Aorta (tissue), 5 donors: ENCODE results near the gene DCP1A. TPM values are rescaled to one million over a fixed set of nuclear protein-coding genes. Genes with fewer than 3 reads are reported as not detected.
A peak's percentile ranks its signal among the peaks of the same experiment; 100 is the strongest.

Experiments used
- ATAC-seq: fragments of 200-7000 bp; cut with Tn5 transposase; one replicate; pipeline ENCODE4 v1.9.1; 2022; ENCODE audit warnings: moderate library complexity; ENCODE audit not compliant: low FRiP score
- DNase-seq, 2 donors: peaks; one replicate each; pipeline ENCODE4 v3.0.0-alpha.2; 2020
- H3K27ac ChIP-seq, 2 donors: one replicate each; pipeline ENCODE4 v1.5.1; 2013; ENCODE audit warnings: low read length in 2 of 2, mild to moderate bottlenecking in 2 of 2, moderate library complexity in 2 of 2, control low read depth in 1 of 2, inconsistent platforms in 1 of 2, low read depth in 1 of 2
- H3K27me3 ChIP-seq, 2 donors: one replicate each; pipeline ENCODE4 v1.6.1; 2013; ENCODE audit warnings: control low read depth in 1 of 2, low read length in 1 of 2, mild to moderate bottlenecking in 1 of 2, moderate library complexity in 1 of 2; ENCODE audit not compliant: insufficient read depth in 2 of 2, control insufficient read depth in 1 of 2
- H3K36me3 ChIP-seq, 2 donors: one replicate each; pipeline ENCODE4 v1.6.1; 2013; ENCODE audit warnings: control low read depth in 1 of 2, low read length in 1 of 2, mild to moderate bottlenecking in 1 of 2; ENCODE audit not compliant: insufficient read depth in 2 of 2, control insufficient read depth in 1 of 2
- H3K4me1 ChIP-seq, 2 donors: one replicate each; pipeline ENCODE4 v1.6.1; 2013; ENCODE audit warnings: low read length in 2 of 2, control low read depth in 1 of 2, mild to moderate bottlenecking in 1 of 2, moderate library complexity in 1 of 2; ENCODE audit not compliant: insufficient read depth in 2 of 2, control insufficient read depth in 1 of 2
- H3K4me3 ChIP-seq, 2 donors: one replicate each; pipeline ENCODE4 v1.5.1; 2013; ENCODE audit warnings: low read length in 2 of 2, control low read depth in 1 of 2, mild to moderate bottlenecking in 1 of 2
- H3K9me3 ChIP-seq: one replicate; pipeline ENCODE4 v1.6.1; 2013; ENCODE audit warnings: mild to moderate bottlenecking, low read length; ENCODE audit not compliant: control insufficient read depth
- WGBS, 2 donors: extraction: QIAGEN DNeasy Blood & Tissue Kit; methylation state at CpG; one replicate each; pipeline ENCODE4 v1.1.7; 2013; 5-methylcytosine and 5-hydroxymethylcytosine counted together
- intact Hi-C, 2 donors: fragments of 100-400 bp; cut with DNase I; formaldehyde crosslinking; loops; one replicate each; pipeline versions ENCODE4 v1.14.2 to v1.15.0; 2022
- long read RNA-seq, 2 donors: library from polyadenylated mRNA; unstranded; transcript quantifications; one replicate each; pipeline ENCODE4 v2.0.0, GENCODE V29; 2020 to 2021
- polyA plus RNA-seq, 2 donors: library from polyadenylated mRNA; stranded (reverse); fragments of 200-250 nt; gene quantifications; one replicate each; pipeline ENCODE4 v1.2.3, GENCODE V29; 2013
- total RNA-seq, 2 donors: library from RNA; stranded (reverse); fragmentation: NEBNext Ultra II Directional; extraction: Animal tissue kit (Norgen Biotek cat#: 25700); gene quantifications; one replicate each; pipeline ENCODE4 v1.2.1, GENCODE V29; 2021
- donor health status: healthy with polysubstance abuse.
- donor health status: Bipolar disorder and iron deficiency.
- donor health status: DM: no; HTN: no; CAD: no.
- donor health status: DM: no; HTN: no; CAD: no.
- donor health status: DM: yes; HTN: yes; CAD: no.

Gene DCP1A
- total RNA-seq (10 to 100 TPM; 26.8 to 27.0 TPM), polyA plus RNA-seq (1 to 10 TPM; 2.5 to 8.4 TPM)
- long read RNA-seq, donor 1, full-length matches to known transcripts: 53 of 81 reads
- long read RNA-seq, donor 1, partial matches to known transcripts: 16 of 81 reads
- long read RNA-seq, donor 1, other reads (novel, unspliced or antisense): 12 of 81 reads
- long read RNA-seq, donor 2, full-length matches to known transcripts: 6 of 12 reads
- long read RNA-seq, donor 2, partial matches to known transcripts: 1 of 12 reads
- long read RNA-seq, donor 2, other reads (novel, unspliced or antisense): 5 of 12 reads

GRCh38 chr3:53347261-53348064 is at the start of gene DCP1A:
Gene DCP1A, minus strand, starts transcription at chr3:53347543. Its CDS starts 26 bp downstream, at chr3:53347517.
- Histone ChIP-seq H3K9me3 (no peaks in the 10 kb centered on the region), H3K4me3 (peak within 1 kb of the TSS; percentile 71 to 81), H3K27ac (peak within 1 kb of the TSS; percentile 74 to 91), H3K4me1 (no peaks in the 10 kb centered on the region), H3K27me3 (no peaks in the 10 kb centered on the region), H3K36me3 (no peaks in the 10 kb centered on the region)
- ATAC-seq (peak; percentile 100), DNase-seq (peak; percentile 98)
- WGBS, 2 donors: 0 to 1% methylated on average over 61 of the region's 61 CpGs
- intact Hi-C loops: loop anchor here (2.0 to 10.0 kb wide), 2 partner anchors 537 to 543 kb away; partner anchors contain the start of genes ACTR8 (in 1 of the 2) and SELENOK (in 1 of the 2)

GRCh38 chr3:53384465-53385423 is 37.4 kb upstream of the DCP1A start:
- intact Hi-C loops: no loop called here
- no peaks in the 10 kb centered on the region for H3K4me1 ChIP-seq
- WGBS, 2 donors: 78% methylated on average over 6 of the region's 6 CpGs
- H3K27me3 ChIP-seq: no peaks in the 10 kb centered on the region
- no peaks in the 10 kb centered on the region for H3K36me3 ChIP-seq
- DNase-seq (no peak), ATAC-seq (no peak)
- H3K4me3 ChIP-seq: no peak overlapping the region
- no peaks in the 10 kb centered on the region for H3K9me3 ChIP-seq
- H3K27ac ChIP-seq: no peak overlapping the region

- H3K4me1 ChIP-seq: no peaks in the 10 kb centered on the region
- no peak overlapping the region for H3K4me3 ChIP-seq
- no peak overlapping the region for H3K27ac ChIP-seq
- no peak for DNase-seq
- 73 to 75% methylated on average over 4 of the region's 4 CpGs for WGBS, 2 donors
- no peaks in the 10 kb centered on the region for H3K9me3 ChIP-seq
- no peaks in the 10 kb centered on the region for H3K27me3 ChIP-seq
- ATAC-seq: no peak
- no peaks in the 10 kb centered on the region for H3K36me3 ChIP-seq
- intact Hi-C loops: no loop called here
These were observed 34.8 kb upstream of the DCP1A start for GRCh38 chr3:53382106-53382505.

GRCh38 chr3:53380306-53380705 is 33.0 kb upstream of the DCP1A start:
- H3K4me3 ChIP-seq: no peak overlapping the region
- H3K36me3 ChIP-seq: no peaks in the 10 kb centered on the region
- H3K27me3 ChIP-seq: no peaks in the 10 kb centered on the region
- 27 to 65% methylated on average over 1 of the region's 1 CpG for WGBS, 2 donors
- H3K27ac ChIP-seq: no peak overlapping the region
- no peak for ATAC-seq
- intact Hi-C loops: no loop called here
- no peaks in the 10 kb centered on the region for H3K9me3 ChIP-seq
- H3K4me1 ChIP-seq: no peaks in the 10 kb centered on the region
- DNase-seq: no peak

GRCh38 chr3:53379898-53380297 is 32.6 kb upstream of the DCP1A start:
- Histone ChIP-seq H3K4me3 (no peak overlapping the region), H3K27me3 (no peaks in the 10 kb centered on the region), H3K4me1 (no peaks in the 10 kb centered on the region), H3K36me3 (no peaks in the 10 kb centered on the region), H3K9me3 (no peaks in the 10 kb centered on the region), H3K27ac (no peak overlapping the region)
- DNase-seq: no peak
- ATAC-seq: no peak
- intact Hi-C loops: loop anchor here in 1 of 2 donors (10.0 kb wide), 1 partner anchor 335 kb away; no protein-coding TSS in a partner anchor
- WGBS, 2 donors: 49 to 68% methylated on average over 1 of the region's 1 CpG

- intact Hi-C loops: loop anchor here in 1 of 2 donors (10.0 kb wide), 1 partner anchor 337 kb away; no protein-coding TSS in a partner anchor
- no peak for ATAC-seq
These were observed 30.5 kb upstream of the DCP1A start for GRCh38 chr3:53377794-53378193.

GRCh38 chr3:53376679-53377078 is 29.3 kb upstream of the DCP1A start:
- Histone ChIP-seq H3K36me3 (no peaks in the 10 kb centered on the region), H3K9me3 (no peaks in the 10 kb centered on the region), H3K4me3 (no peak overlapping the region), H3K4me1 (no peaks in the 10 kb centered on the region), H3K27ac (no peak overlapping the region), H3K27me3 (no peaks in the 10 kb centered on the region)
- no peak for ATAC-seq
- no peak for DNase-seq
- 69 to 73% methylated on average over 3 of the region's 3 CpGs for WGBS, 2 donors
- intact Hi-C loops: loop anchor here in 1 of 2 donors (10.0 kb wide), 1 partner anchor 338 kb away; no protein-coding TSS in a partner anchor

More at GRCh38 chr3:53377794-53378193, 30.5 kb upstream of the DCP1A start:
- Histone ChIP-seq H3K27ac (no peak overlapping the region), H3K4me1 (no peaks in the 10 kb centered on the region), H3K36me3 (no peaks in the 10 kb centered on the region), H3K9me3 (no peaks in the 10 kb centered on the region), H3K27me3 (no peaks in the 10 kb centered on the region), H3K4me3 (no peak overlapping the region)
- WGBS, 2 donors: 72 to 75% methylated on average over 4 of the region's 4 CpGs
- no peak for DNase-seq

- Histone ChIP-seq H3K4me1 (no peaks in the 10 kb centered on the region), H3K9me3 (no peaks in the 10 kb centered on the region), H3K27ac (no peak overlapping the region), H3K36me3 (no peaks in the 10 kb centered on the region), H3K27me3 (no peaks in the 10 kb centered on the region), H3K4me3 (no peak overlapping the region)
- ATAC-seq: no peak
- peak; percentile 70 to 80 for DNase-seq
- WGBS, 2 donors: 54% methylated on average over 8 of the region's 8 CpGs
- intact Hi-C loops: loop anchor here in 1 of 2 donors (10.0 kb wide), 1 partner anchor 340 kb away; no protein-coding TSS in a partner anchor
These were observed 27.7 kb upstream of the DCP1A start for GRCh38 chr3:53375019-53375418.
